Measurements from ENCODE around the gene SLC17A1.

DNA sequence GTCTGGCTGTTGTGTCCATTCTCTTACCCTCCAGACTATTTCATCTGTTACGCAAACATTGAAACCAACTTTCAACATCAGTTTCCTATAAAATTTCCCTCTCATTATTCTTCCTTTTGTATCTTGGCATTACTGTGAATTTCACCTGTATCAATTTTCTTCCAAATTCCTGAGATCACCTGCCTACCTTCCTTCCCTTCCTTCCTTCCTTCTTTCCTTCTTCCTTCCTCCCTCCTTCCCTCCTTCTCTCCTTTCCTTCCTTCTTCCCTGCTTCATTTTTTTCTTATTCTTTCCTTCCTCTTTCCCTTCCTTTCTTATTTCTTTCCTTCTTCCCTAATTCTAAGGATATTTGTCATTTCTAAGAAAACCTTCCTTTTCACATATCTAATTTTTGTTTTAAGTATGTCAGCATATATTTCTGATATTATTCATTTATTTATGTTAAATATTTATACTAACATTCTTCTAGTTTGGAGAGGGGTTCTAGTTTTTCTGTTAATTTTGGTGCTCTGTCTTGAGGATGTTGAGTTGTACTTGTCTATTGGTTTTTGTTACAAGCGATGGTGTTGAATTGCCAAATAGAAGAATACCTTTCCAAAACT, 47.0 kb upstream of the SLC17A1 start:
- TF ChIP-seq, protein P1, sequence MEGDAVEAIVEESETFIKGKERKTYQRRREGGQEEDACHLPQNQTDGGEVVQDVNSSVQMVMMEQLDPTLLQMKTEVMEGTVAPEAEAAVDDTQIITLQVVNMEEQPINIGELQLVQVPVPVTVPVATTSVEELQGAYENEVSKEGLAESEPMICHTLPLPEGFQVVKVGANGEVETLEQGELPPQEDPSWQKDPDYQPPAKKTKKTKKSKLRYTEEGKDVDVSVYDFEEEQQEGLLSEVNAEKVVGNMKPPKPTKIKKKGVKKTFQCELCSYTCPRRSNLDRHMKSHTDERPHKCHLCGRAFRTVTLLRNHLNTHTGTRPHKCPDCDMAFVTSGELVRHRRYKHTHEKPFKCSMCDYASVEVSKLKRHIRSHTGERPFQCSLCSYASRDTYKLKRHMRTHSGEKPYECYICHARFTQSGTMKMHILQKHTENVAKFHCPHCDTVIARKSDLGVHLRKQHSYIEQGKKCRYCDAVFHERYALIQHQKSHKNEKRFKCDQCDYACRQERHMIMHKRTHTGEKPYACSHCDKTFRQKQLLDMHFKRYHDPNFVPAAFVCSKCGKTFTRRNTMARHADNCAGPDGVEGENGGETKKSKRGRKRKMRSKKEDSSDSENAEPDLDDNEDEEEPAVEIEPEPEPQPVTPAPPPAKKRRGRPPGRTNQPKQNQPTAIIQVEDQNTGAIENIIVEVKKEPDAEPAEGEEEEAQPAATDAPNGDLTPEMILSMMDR (IDR thresholded peaks at IDR 0.05) = no peak
- TF ChIP-seq POLR2A (IDR thresholded peaks at IDR 0.05) = no peak

Measured in uterus (tissue), 2 donors.